HG03442 (cell line): ENCODE data around the gene CCDC70.
"Not testable (repeated sequence)": the region's sequence is repeated elsewhere in the genome, so short reads cannot be mapped to it uniquely, and the experiment has no call there.

Experiments
- ATAC-seq: cut with Tn5 transposase; IDR thresholded peaks from one replicate; pipeline ENCODE4 v1.9.1; 2021; ENCODE audit warnings: mild to moderate bottlenecking, moderate library complexity; ENCODE audit not compliant: unreplicated experiment

CCDC70 gene

DNA sequence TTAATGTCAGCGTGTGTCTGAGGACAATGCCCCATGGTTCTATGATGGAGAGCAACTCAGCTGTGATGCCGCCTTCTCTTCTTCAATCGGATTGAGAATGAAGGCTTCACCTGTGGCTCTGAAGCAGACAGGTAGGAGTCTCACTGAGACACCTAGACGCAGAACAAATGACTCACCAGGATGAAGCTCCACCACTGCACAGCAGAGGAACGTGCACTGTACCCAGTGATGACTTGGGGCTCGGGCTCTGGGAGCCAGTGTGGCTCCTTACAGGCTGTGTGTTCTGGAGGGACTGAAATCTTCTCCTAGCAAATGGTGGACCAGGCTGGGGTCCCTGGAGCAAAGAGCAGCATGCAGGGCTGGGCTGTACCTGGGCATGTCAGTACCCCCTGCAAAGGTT lies 44.0 kb downstream of the CCDC70 start:
- ATAC-seq = no peak

DNA sequence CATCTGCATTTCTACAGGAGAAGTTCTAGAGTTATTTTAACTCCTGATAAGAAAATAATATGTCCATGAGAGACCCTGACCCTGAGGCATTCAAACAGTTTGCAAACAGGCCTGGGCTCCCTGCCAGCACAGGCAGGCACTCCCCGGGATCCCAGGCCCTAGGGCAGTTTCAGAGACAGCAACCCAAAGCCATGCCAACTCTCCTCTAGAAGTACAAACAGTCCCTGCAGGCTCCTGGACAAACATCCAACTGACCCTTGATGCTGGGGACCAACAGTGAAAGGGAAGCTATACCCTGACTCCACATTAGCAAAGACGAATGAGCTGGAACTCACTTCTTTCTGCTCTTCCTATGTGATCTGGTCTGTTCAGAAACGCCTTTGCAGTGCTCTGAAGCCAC lies 44.8 kb downstream of the CCDC70 start:
- no peak for ATAC-seq

DNA sequence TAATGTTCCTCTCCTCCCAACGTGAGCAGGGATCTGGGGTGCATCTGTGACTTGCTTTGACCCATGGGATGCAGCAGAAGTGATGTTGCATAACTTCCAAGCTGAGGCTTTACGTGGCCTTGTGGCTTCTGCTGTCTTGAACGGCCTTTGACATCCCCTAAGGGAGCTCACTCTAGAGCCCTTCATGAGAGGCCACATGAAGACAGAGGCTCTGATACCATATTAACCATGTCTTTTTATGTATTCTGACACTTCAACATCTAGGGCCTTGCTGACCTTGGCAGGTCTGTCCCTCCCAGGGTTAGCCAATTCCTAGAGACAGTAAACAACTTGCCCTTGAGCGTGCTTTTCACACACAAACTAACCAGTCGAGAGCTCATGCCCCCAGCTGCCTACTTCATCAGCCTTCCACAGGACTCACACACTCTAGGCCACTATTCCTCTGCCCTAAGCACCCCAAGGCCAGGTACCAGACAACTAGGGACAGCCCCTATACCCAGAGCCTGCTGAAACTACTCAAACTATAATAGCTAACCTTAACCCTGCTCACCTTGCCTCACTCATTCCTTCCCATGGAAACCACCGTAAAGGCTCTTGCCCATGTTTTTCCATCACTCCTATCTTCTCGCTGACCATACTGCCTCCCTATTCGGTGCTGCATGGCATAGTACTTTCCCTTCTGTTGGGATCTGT lies 45.4 kb downstream of the CCDC70 start:
- ATAC-seq = no peak

DNA sequence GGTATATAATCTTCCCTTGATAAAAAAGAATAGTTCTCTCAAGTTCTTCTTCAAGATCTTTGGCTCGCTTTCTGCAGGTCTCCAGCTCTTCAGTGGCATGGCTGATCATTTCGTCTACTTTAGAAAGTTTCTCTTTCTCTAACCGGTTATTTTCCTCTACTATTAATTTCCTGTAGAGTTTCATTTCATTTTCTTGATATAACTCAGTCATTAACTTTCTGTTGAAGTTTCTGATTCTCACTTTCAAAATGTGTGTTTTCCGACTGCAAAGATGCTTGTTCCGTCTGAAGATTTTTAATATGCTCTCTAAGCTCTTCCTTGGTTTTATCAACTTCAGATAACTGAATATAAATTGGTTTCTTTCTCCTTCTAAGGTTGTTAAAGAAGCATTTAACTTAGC lies 47.5 kb downstream of the CCDC70 start:
- not testable (repeated sequence) for ATAC-seq

DNA sequence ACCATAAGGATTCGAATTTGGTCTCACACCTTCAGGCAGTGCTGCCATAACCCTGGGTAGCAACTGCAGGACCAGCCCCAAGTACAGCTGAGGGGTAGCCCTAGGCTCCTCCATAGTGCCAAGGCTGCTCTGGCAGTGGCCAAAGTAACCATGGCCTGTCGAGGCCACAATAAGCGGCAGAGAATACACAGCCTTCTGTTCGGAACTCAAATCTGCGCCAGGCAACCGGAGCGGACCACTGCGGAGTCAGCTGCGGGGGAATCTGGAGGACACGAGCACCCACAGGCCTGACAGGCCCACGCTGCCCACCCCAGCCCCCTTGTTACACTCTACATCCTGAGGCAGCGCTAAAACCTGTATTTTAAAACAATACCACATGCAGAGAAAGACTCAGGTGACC lies 48.7 kb downstream of the CCDC70 start:
- no peak for ATAC-seq

DNA sequence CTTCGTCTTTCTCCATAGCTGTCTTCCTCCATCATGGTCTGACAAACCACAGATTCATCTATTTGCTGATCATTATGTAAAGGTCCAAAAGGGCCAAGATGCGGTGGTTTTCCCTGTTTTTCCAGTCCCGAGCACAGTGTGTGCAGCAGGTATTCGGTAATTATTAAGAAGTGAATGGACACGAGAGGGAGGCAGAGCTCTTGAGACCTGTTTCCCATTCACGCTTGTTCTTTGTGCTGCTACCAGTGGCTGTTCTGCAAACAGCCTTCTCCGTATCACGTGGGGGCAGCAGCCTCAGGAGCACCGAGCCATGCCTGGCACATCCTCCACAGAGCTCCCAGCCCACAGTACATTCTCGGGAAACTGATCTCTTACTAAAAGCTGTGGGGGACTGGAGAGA lies 50.3 kb downstream of the CCDC70 start:
- ATAC-seq = no peak

DNA sequence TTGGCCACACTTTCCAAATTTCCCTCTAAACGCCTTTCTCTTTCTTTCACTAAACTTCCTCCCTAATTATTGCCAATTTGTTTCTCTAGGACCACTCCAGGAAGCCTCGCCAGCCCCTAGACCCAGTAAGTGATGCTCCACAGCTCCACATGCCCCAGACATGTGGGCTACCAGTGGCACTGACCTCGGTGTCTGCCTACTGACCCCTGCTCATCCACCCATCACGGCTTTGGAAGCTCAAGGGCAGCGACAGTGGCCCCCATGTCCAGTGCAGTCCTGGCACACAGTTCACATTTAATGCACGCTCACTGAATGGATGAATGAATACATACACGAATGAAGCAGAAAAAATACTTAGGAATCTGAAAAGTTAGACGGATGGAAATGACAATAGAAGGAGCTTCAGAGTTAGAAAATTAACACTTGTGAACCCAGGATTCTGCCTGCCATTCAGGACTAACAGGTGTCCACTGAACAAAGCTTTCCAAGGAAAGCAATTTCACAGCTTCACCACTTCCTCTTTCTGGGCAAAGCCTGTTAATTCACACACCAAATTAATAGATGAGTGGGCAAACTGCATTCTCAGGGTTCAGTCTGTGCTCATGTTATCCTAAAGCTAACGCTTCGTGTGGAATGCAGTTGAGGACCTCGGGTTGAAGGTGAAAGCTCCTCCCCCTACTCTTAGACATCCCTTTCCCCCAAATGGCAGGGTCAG lies 50.9 kb downstream of the CCDC70 start:
- ATAC-seq = no peak

DNA sequence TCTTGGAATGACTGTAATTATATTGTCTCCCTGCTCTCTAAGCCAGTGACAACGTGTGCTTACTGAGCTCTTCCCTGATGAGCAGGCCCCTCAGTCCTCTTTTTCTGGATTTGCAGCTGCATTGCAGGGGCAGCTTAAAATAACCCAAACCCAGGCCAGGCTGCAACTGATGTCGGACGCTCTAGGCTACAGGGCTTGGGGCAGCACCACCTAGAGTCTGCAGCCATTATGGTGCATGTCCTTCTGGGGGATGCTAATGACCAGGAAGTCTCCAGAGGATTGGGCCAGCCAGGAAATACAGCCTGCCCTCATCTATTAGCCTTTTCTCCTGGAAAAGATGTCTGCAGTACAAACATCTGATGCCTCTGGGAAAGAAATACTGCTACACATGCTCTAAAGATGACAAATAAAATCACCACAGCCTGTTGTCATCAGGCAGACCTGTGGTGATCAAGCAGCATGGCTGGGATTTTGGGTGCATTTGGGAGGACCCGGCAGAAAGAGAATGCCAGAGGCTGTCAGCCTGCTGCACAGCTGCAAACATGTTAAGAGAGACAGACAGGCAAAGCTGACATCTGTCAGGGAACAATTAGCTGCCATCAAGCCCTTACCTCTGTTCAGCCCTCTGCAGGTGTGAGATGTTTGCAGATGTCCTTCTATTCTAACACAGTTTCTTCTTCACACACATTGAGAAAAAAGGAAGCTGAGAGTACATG lies 51.8 kb downstream of the CCDC70 start:
- ATAC-seq = no peak

DNA sequence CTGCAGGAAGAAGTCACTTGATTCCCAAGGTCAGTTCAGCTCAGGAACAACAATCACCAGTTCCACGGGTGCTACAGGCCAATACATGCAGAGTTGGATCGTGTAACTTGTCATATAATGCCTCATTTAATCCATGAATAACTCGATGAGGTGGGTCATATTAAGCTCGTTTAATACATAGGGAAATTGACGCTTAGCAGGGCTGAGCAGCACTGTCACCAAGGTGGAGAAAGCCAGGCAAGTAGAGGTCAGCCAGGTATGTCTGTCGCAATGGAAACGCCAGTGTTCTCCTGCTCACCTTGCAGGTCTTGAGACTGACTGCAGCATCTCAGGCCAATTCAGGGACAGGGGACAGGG lies 52.3 kb downstream of the CCDC70 start:
- ATAC-seq = no peak
